Stimulated activated naive CD8-positive, alpha-beta T cell treated with anti-CD3 and anti-CD28 coated beads, Interleukin-15, amount 100 ng/mL, for 72 hours (primary cell): ENCODE measurements around the gene LSM12.
A peak's percentile ranks its signal among the peaks of the same experiment; 100 is the strongest.

Source experiments
- ATAC-seq: fragments of 150-1000 bp; cut with Tn5 transposase; 2 replicates; pipeline ENCODE4 v1.10.0; 2021; ENCODE audit warnings: mild to moderate bottlenecking, moderate library complexity
- DNase-seq, 2 donors: peaks; one replicate each; pipeline ENCODE4 v3.0.0; 2021 to 2022
- H3K27ac Mint-ChIP-seq, 2 donors: one replicate each; pipeline ENCODE4 v1.8.0; 2022; ENCODE audit warnings: mild to moderate bottlenecking in 2 of 2, mixed read lengths in 2 of 2, moderate library complexity in 2 of 2
- H3K27me3 Mint-ChIP-seq: one replicate; pipeline ENCODE4 v1.8.0; 2022; ENCODE audit warnings: mixed read lengths
- H3K4me1 Mint-ChIP-seq: one replicate; pipeline ENCODE4 v1.8.0; 2022; ENCODE audit warnings: mild to moderate bottlenecking, mixed read lengths
- H3K4me3 Mint-ChIP-seq, 2 donors: one replicate each; pipeline ENCODE4 v1.8.0; 2022; ENCODE audit warnings: mild to moderate bottlenecking in 2 of 2, mixed read lengths in 2 of 2, moderate library complexity in 1 of 2
- H3K9me3 Mint-ChIP-seq, 2 donors: one replicate each; pipeline ENCODE4 v1.8.0; 2022; ENCODE audit warnings: mixed read lengths in 2 of 2

The LSM12 gene

GRCh38 chr17:44066204-44066930 is at the start of gene LSM12:
Gene LSM12 (minus strand): TSS chr17:44066671. CDS start chr17:44066587, 84 bp downstream.
- Mint-ChIP-seq H3K27ac (peak within 1 kb of the TSS; percentile 98 to 99), H3K4me1 (peaks cover 61% of the 10 kb centered on the region), H3K4me3 (peak within 1 kb of the TSS; percentile 94), H3K9me3 (no peaks in the 10 kb centered on the region), H3K27me3 (no peaks in the 10 kb centered on the region)
- ATAC-seq = peak; percentile 77
- peak; percentile 88 to 89 for DNase-seq

- Mint-ChIP-seq H3K27ac (peak overlapping the region in 1 of 2 donors; percentile 81), H3K4me1 (peaks cover 73% of the 10 kb centered on the region), H3K9me3 (no peaks in the 10 kb centered on the region), H3K4me3 (no peak overlapping the region), H3K27me3 (no peaks in the 10 kb centered on the region)
- ATAC-seq (no peak), DNase-seq (peak in 1 of 2 donors; percentile 32)
Measured at GRCh38 chr17:44115585-44116415, 49.3 kb upstream of the LSM12 start.

GRCh38 chr17:44113868-44114840 is 47.7 kb upstream of the LSM12 start:
- DNase-seq = no peak
- ATAC-seq = no peak
- H3K27me3 Mint-ChIP-seq = no peaks in the 10 kb centered on the region
- H3K9me3 Mint-ChIP-seq = no peaks in the 10 kb centered on the region
- peaks cover 68% of the 10 kb centered on the region for H3K4me1 Mint-ChIP-seq
- H3K4me3 Mint-ChIP-seq = no peak overlapping the region
- peak overlapping the region in 1 of 2 donors; percentile 81 for H3K27ac Mint-ChIP-seq

GRCh38 chr17:44113382-44113781 is 46.9 kb upstream of the LSM12 start:
- ATAC-seq = no peak
- Mint-ChIP-seq H3K27me3 (no peaks in the 10 kb centered on the region), H3K4me1 (peaks cover 60% of the 10 kb centered on the region), H3K4me3 (no peak overlapping the region), H3K27ac (peak overlapping the region in 1 of 2 donors; percentile 81), H3K9me3 (no peaks in the 10 kb centered on the region)
- DNase-seq = no peak

GRCh38 chr17:44112284-44113280 is 46.1 kb upstream of the LSM12 start:
- H3K27ac Mint-ChIP-seq = peak overlapping the region in 1 of 2 donors; percentile 8
- H3K4me1 Mint-ChIP-seq = peaks cover 55% of the 10 kb centered on the region
- H3K27me3 Mint-ChIP-seq = no peaks in the 10 kb centered on the region
- no peak for ATAC-seq
- no peak overlapping the region for H3K4me3 Mint-ChIP-seq
- no peaks in the 10 kb centered on the region for H3K9me3 Mint-ChIP-seq
- DNase-seq = no peak

- no peak for ATAC-seq
- DNase-seq = no peak
- peak overlapping the region; percentile 64 to 82 for H3K4me3 Mint-ChIP-seq
- no peaks in the 10 kb centered on the region for H3K27me3 Mint-ChIP-seq
- peaks cover 55% of the 10 kb centered on the region for H3K4me1 Mint-ChIP-seq
- no peaks in the 10 kb centered on the region for H3K9me3 Mint-ChIP-seq
- no peak overlapping the region for H3K27ac Mint-ChIP-seq
Measured at GRCh38 chr17:44111777-44112176, 45.3 kb upstream of the LSM12 start.

GRCh38 chr17:44110823-44111633 is 44.6 kb upstream of the LSM12 start:
- Mint-ChIP-seq H3K4me1 (peaks cover 55% of the 10 kb centered on the region), H3K27ac (peak overlapping the region; percentile 31 to 42), H3K9me3 (no peaks in the 10 kb centered on the region), H3K4me3 (peak overlapping the region; percentile 64 to 82), H3K27me3 (no peaks in the 10 kb centered on the region)
- DNase-seq (peak; percentile 42 to 64), ATAC-seq (peak; percentile 85)

- Mint-ChIP-seq H3K27ac (no peak overlapping the region), H3K27me3 (no peaks in the 10 kb centered on the region), H3K4me3 (peak overlapping the region in 1 of 2 donors; percentile 82), H3K4me1 (peaks cover 48% of the 10 kb centered on the region), H3K9me3 (no peaks in the 10 kb centered on the region)
- DNase-seq = no peak
- ATAC-seq = no peak
Measured at GRCh38 chr17:44110011-44110686, 43.7 kb upstream of the LSM12 start.

GRCh38 chr17:44109312-44109630 is 42.8 kb upstream of the LSM12 start:
- H3K27ac Mint-ChIP-seq = no peak overlapping the region
- no peaks in the 10 kb centered on the region for H3K9me3 Mint-ChIP-seq
- DNase-seq (no peak), ATAC-seq (no peak)
- H3K27me3 Mint-ChIP-seq = no peaks in the 10 kb centered on the region
- H3K4me3 Mint-ChIP-seq = no peak overlapping the region
- peaks cover 45% of the 10 kb centered on the region for H3K4me1 Mint-ChIP-seq

- H3K9me3 Mint-ChIP-seq = no peaks in the 10 kb centered on the region
- no peaks in the 10 kb centered on the region for H3K27me3 Mint-ChIP-seq
- H3K4me3 Mint-ChIP-seq = no peak overlapping the region
- no peak for ATAC-seq
- no peak overlapping the region for H3K27ac Mint-ChIP-seq
- DNase-seq = no peak
- peaks cover 39% of the 10 kb centered on the region for H3K4me1 Mint-ChIP-seq
Measured at GRCh38 chr17:44108440-44109311, 42.2 kb upstream of the LSM12 start.

GRCh38 chr17:44106801-44107200 is 40.3 kb upstream of the LSM12 start:
- ATAC-seq (no peak), DNase-seq (no peak)
- no peaks in the 10 kb centered on the region for H3K27me3 Mint-ChIP-seq
- H3K27ac Mint-ChIP-seq = no peak overlapping the region
- H3K9me3 Mint-ChIP-seq = no peaks in the 10 kb centered on the region
- peaks cover 21% of the 10 kb centered on the region for H3K4me1 Mint-ChIP-seq
- no peak overlapping the region for H3K4me3 Mint-ChIP-seq

- H3K9me3 Mint-ChIP-seq = no peaks in the 10 kb centered on the region
- no peak for ATAC-seq
- H3K27ac Mint-ChIP-seq = no peak overlapping the region
Measured at GRCh38 chr17:44105941-44106340, 39.5 kb upstream of the LSM12 start.

More at GRCh38 chr17:44105941-44106340, 39.5 kb upstream of the LSM12 start:
- DNase-seq = no peak
- Mint-ChIP-seq H3K27me3 (no peaks in the 10 kb centered on the region), H3K4me1 (peaks cover 12% of the 10 kb centered on the region), H3K4me3 (no peak overlapping the region)
